H1 (cell line): ENCODE data around the gene UVSSA. TPM values are rescaled to one million over a fixed set of nuclear protein-coding genes. Genes with fewer than 3 reads are reported as not detected.

Experiments used
- CTCF ChIA-PET: fragments of 300-600 bp; sonication (Branson Sonifier 250); formaldehyde crosslinking; loops from one replicate; lab custom pipeline; 2021; ENCODE audit not compliant: partially characterized antibody; lab: Charles Lee
- POLR2A ChIA-PET: fragments of 300-600 bp; sonication (Branson Sonifier 250); formaldehyde crosslinking; loops from one replicate; lab custom pipeline; 2021; ENCODE audit warnings: inconsistent platforms; ENCODE audit not compliant: partially characterized antibody; lab: Charles Lee
- DNase-seq, 2 experiments: peaks; one replicate each; pipeline versions ENCODE4 v3.0.0 to v3.0.0-alpha.2; 2010 to 2022; ENCODE audit warnings: low spot score in 2 of 2, low read depth in 1 of 2, mixed read lengths in 1 of 2
- FAIRE-seq: peaks from 2 replicates; lab custom pipeline; 2011; peaks lifted over from hg19 to GRCh38; lab: Jason Lieb, UNC
- H2AFZ ChIP-seq: 2 replicates; pipeline ENCODE4 v1.8.1; 2012; ENCODE audit warnings: low read length, inconsistent platforms
- H2AK5ac ChIP-seq: 2 replicates; pipeline ENCODE4 v1.6.1; 2013; ENCODE audit warnings: low read depth, low read length
- H2BK120ac ChIP-seq: replicated peaks from 2 replicates; pipeline ENCODE3; 2013; ENCODE audit warnings: low read depth, low read length, inconsistent platforms
- H2BK12ac ChIP-seq: 2 replicates; pipeline ENCODE4 v1.6.1; 2013; ENCODE audit warnings: low read depth, low read length
- H2BK15ac ChIP-seq: 2 replicates; pipeline ENCODE4 v1.6.1; 2013; ENCODE audit warnings: low read length
- H2BK20ac ChIP-seq: 2 replicates; pipeline ENCODE4 v1.6.1; 2013; ENCODE audit warnings: low read length
- H2BK5ac ChIP-seq: 2 replicates; pipeline ENCODE4 v1.6.1; 2013; ENCODE audit warnings: low read depth, low read length
- H3K14ac ChIP-seq: 2 replicates; pipeline ENCODE4 v1.6.1; 2013; ENCODE audit warnings: inconsistent platforms; ENCODE audit not compliant: insufficient read length
- H3K18ac ChIP-seq: 2 replicates; pipeline ENCODE4 v1.6.1; 2013; ENCODE audit warnings: low read length; ENCODE audit errors: extremely low read depth
- H3K23ac ChIP-seq: 2 replicates; pipeline ENCODE4 v1.6.1; 2013; ENCODE audit warnings: inconsistent platforms; ENCODE audit not compliant: insufficient read length
- H3K23me2 ChIP-seq: 2 replicates; pipeline ENCODE4 v1.6.1; 2013; ENCODE audit warnings: low read depth, low read length
- H3K27ac ChIP-seq: 2 replicates; pipeline ENCODE4 v1.6.1; 2011; ENCODE audit warnings: low read depth, low read length, inconsistent platforms
- H3K27me3 ChIP-seq, 4 experiments: replicated peaks in 1 of 4; 1 replicate in 1 of 4; 2 replicates in 3 of 4; pipeline versions ENCODE4 v1.6.1 to v1.8.1; 2011 to 2013; ENCODE audit warnings: low read length in 3 of 4, mild to moderate bottlenecking in 3 of 4, inconsistent platforms in 2 of 4, mixed read lengths in 2 of 4, moderate library complexity in 1 of 4; ENCODE audit not compliant: control insufficient read depth in 3 of 4, insufficient read depth in 3 of 4; ENCODE audit errors: extremely low read depth in 1 of 4
- H3K36me3 ChIP-seq, 4 experiments: 2 replicates each; pipeline versions ENCODE4 v1.6.1 to v1.8.1; 2011 to 2013; ENCODE audit warnings: mild to moderate bottlenecking in 4 of 4, low read length in 3 of 4, moderate library complexity in 2 of 4, control low read depth in 1 of 4, inconsistent platforms in 1 of 4; ENCODE audit not compliant: insufficient read depth in 4 of 4, control insufficient read depth in 2 of 4
- H3K4ac ChIP-seq: replicated peaks from 2 replicates; pipeline ENCODE3; 2013; ENCODE audit warnings: low read length, low read depth, mixed read lengths, inconsistent platforms; ENCODE audit not compliant: insufficient read length
- H3K4me1 ChIP-seq, 4 experiments: replicated peaks in 1 of 4; 1 replicate in 1 of 4; 2 replicates in 3 of 4; pipeline versions ENCODE4 v1.6.1 to v1.8.1; 2011 to 2013; ENCODE audit warnings: low read length in 3 of 4, inconsistent platforms in 2 of 4, mixed read lengths in 1 of 4; ENCODE audit not compliant: insufficient read depth in 4 of 4, control insufficient read depth in 3 of 4
- H3K4me2 ChIP-seq, 2 experiments: 2 replicates each; pipeline versions ENCODE4 v1.6.1 to v1.8.1; 2011 to 2013; ENCODE audit warnings: low read depth in 2 of 2, low read length in 2 of 2, control low read depth in 1 of 2, inconsistent platforms in 1 of 2, mild to moderate bottlenecking in 1 of 2; ENCODE audit not compliant: insufficient read depth in 1 of 2
- H3K4me3 ChIP-seq, 4 experiments: fragments of 200-600, 300-600 bp in 1 of 4; sonication (generic), shearing (Covaris generic), sonication (Bioruptor Twin) in 1 of 4; 2 replicates each; pipeline versions ENCODE4 v1.5.1 to v1.8.1; 2011 to 2016; ENCODE audit warnings: low read length in 4 of 4, low read depth in 3 of 4, control low read depth in 2 of 4, inconsistent platforms in 2 of 4, mild to moderate bottlenecking in 2 of 4, mixed read lengths in 1 of 4, moderate library complexity in 1 of 4; ENCODE audit not compliant: insufficient read depth in 2 of 4; ENCODE audit errors: extremely low read depth in 1 of 4
- H3K56ac ChIP-seq: replicated peaks from 2 replicates; pipeline ENCODE3; 2013; ENCODE audit warnings: low read depth, mild to moderate bottlenecking, mixed read lengths, low read length, inconsistent platforms; ENCODE audit not compliant: insufficient read length
- H3K79me1 ChIP-seq: 2 replicates; pipeline ENCODE4 v1.6.1; 2013; ENCODE audit warnings: low read depth, low read length, control low read depth
- H3K79me2 ChIP-seq, 2 experiments: 2 replicates each; pipeline versions ENCODE4 v1.6.1 to v1.8.1; 2012 to 2013; ENCODE audit warnings: low read length in 2 of 2, mild to moderate bottlenecking in 2 of 2, inconsistent platforms in 1 of 2; ENCODE audit not compliant: insufficient read depth in 2 of 2, control insufficient read depth in 1 of 2
- H3K9ac ChIP-seq, 4 experiments: replicated peaks in 1 of 4; 1 replicate in 1 of 4; 2 replicates in 3 of 4; pipeline versions ENCODE4 v1.6.1 to v1.8.1; 2011 to 2013; ENCODE audit warnings: low read depth in 3 of 4, low read length in 3 of 4, control low read depth in 2 of 4, mild to moderate bottlenecking in 2 of 4, moderate library complexity in 2 of 4, inconsistent platforms in 1 of 4; ENCODE audit errors: extremely low read depth in 1 of 4
- H3K9me3 ChIP-seq, 2 experiments: 2 replicates each; pipeline versions ENCODE4 v1.6.1 to v1.8.1; 2012 to 2013; ENCODE audit warnings: mild to moderate bottlenecking in 2 of 2, moderate library complexity in 2 of 2, control low read depth in 1 of 2, inconsistent platforms in 1 of 2, low read depth in 1 of 2, low read length in 1 of 2, mixed read lengths in 1 of 2; ENCODE audit not compliant: insufficient read depth in 2 of 2
- H4K20me1 ChIP-seq, 2 experiments: replicated peaks in 1 of 2; 2 replicates each; pipeline versions ENCODE3 to v1.8.1; 2011 to 2013; ENCODE audit warnings: inconsistent platforms in 2 of 2, low read length in 2 of 2, mild to moderate bottlenecking in 1 of 2; ENCODE audit not compliant: insufficient read depth in 2 of 2, control insufficient read depth in 1 of 2
- H4K5ac ChIP-seq: 2 replicates; pipeline ENCODE4 v1.6.1; 2013; ENCODE audit warnings: low read length, low read depth, mixed read lengths, inconsistent platforms; ENCODE audit not compliant: insufficient read length
- H4K8ac ChIP-seq: 2 replicates; pipeline ENCODE4 v1.8.0; 2013; ENCODE audit warnings: mild to moderate bottlenecking, moderate library complexity, low read length, inconsistent platforms; ENCODE audit not compliant: insufficient read depth; ENCODE audit errors: extremely low read depth
- H4K91ac ChIP-seq: replicated peaks from 2 replicates; pipeline ENCODE3; 2013; ENCODE audit warnings: low read length, mixed read lengths, inconsistent platforms; ENCODE audit not compliant: insufficient read length
- BCL11A ChIP-seq, 2 experiments: IDR thresholded peaks; one replicate each; pipeline ENCODE4 v1.6.1; 2011; ENCODE audit warnings: low read depth in 2 of 2, low read length in 2 of 2, mild to moderate bottlenecking in 2 of 2
- BRCA1 ChIP-seq: IDR thresholded peaks from 2 replicates; pipeline ENCODE4 v1.6.1; 2012; ENCODE audit warnings: low read depth, low read length, improper control_type of control experiment
- CHD1 ChIP-seq: IDR thresholded peaks from 2 replicates; pipeline ENCODE4 v1.6.1; 2012; ENCODE audit warnings: low read depth, low read length, improper control_type of control experiment
- EZH2 ChIP-seq: fragments of 200-600 bp; sonication (generic); IDR thresholded peaks from 2 replicates; pipeline ENCODE4 v1.7.1; 2012; ENCODE audit warnings: low read depth, mild to moderate bottlenecking, moderate library complexity, low read length, inconsistent platforms; ENCODE audit not compliant: severe bottlenecking
- KDM1A ChIP-seq: fragments of 200-600, 300-600 bp; sonication (generic); IDR thresholded peaks from 2 replicates; pipeline ENCODE4 v1.7.1; 2016; ENCODE audit warnings: mild to moderate bottlenecking, low read length, borderline replicate concordance
- PHF8 ChIP-seq: fragments of 200-600 bp; sonication (generic); conservative IDR thresholded peaks from 2 replicates; pipeline ENCODE4 v1.7.1; 2012; ENCODE audit warnings: low read depth, mild to moderate bottlenecking, inconsistent platforms, low read length, moderate library complexity
- POLR2A ChIP-seq, 2 experiments: IDR thresholded peaks; 1 replicate in 1 of 2; 2 replicates in 1 of 2; pipeline ENCODE4 v1.6.1; 2011; ENCODE audit warnings: low read depth in 2 of 2, low read length in 2 of 2, mild to moderate bottlenecking in 2 of 2; ENCODE audit errors: control extremely low read depth in 1 of 2
- RFX5 ChIP-seq: IDR thresholded peaks from 2 replicates; pipeline ENCODE4 v1.6.1; 2011; ENCODE audit warnings: low read depth, low read length, improper control_type of control experiment, borderline replicate concordance
- RXRA ChIP-seq: IDR thresholded peaks from 2 replicates; pipeline ENCODE4 v1.6.1; 2011; ENCODE audit warnings: low read depth, mild to moderate bottlenecking, low read length, moderate library complexity; ENCODE audit not compliant: insufficient read depth
- SIX5 ChIP-seq: IDR thresholded peaks from 2 replicates; pipeline ENCODE4 v1.6.1; 2011; ENCODE audit warnings: mild to moderate bottlenecking, low read depth, low read length
- SUZ12 ChIP-seq: fragments of 200-600 bp; sonication (generic); IDR thresholded peaks from 2 replicates; pipeline ENCODE4 v1.6.1; 2012; ENCODE audit warnings: mild to moderate bottlenecking, inconsistent platforms, low read length, moderate library complexity, mixed read lengths
- TAF1 ChIP-seq: IDR thresholded peaks from 2 replicates; pipeline ENCODE4 v1.6.1; 2011; ENCODE audit warnings: mild to moderate bottlenecking, low read depth, low read length
- YY1 ChIP-seq: IDR thresholded peaks from 2 replicates; pipeline ENCODE4 v1.6.1; 2011; ENCODE audit warnings: low read depth, mild to moderate bottlenecking, low read length
- ZNF274 ChIP-seq: IDR thresholded peaks from 2 replicates; pipeline ENCODE4 v1.7.0; 2012; ENCODE audit warnings: low read length, borderline replicate concordance; ENCODE audit errors: extremely low read depth
- WGBS, 2 experiments: shearing (Covaris generic) in 1 of 2; methylation state at CpG; one replicate each; pipeline versions ENCODE4 v1.1.6 to v1.1.7; 2013 to 2015; ENCODE audit warnings: low lambda C conversion rate in 2 of 2, mixed read lengths in 2 of 2, inconsistent platforms in 1 of 2, low coverage in 1 of 2, missing lambda C conversion rate in 1 of 2; ENCODE audit not compliant: insufficient replicate concordance in 2 of 2, insufficient coverage in 1 of 2, insufficient read length in 1 of 2; ENCODE audit errors: extremely low coverage in 1 of 2, missing lambda C conversion rate in 1 of 2; 5-methylcytosine and 5-hydroxymethylcytosine counted together
- polyA plus RNA-seq, 7 experiments: library from polyadenylated mRNA; depleted of rRNA in 3 of 7; stranded (reverse) in 5 of 7; unstranded in 2 of 7; fragments of >200 nt in 5 of 7; fragments of 200-250 nt in 2 of 7; gene quantifications; 1 replicate in 5 of 7; 2 replicates in 1 of 7; 4 replicates in 1 of 7; pipeline versions ENCODE4 v1.2.1 to v1.2.3, GENCODE V29; 2011 to 2013; ENCODE audit warnings: missing spikeins in 2 of 7, mixed read lengths in 2 of 7
- total RNA-seq: library from RNA; stranded (reverse); fragmentation: NEBNext Ultra II Directional; extraction: Animal tissue kit (Norgen Biotek cat#: 25700); gene quantifications from 2 replicates; pipeline ENCODE4 v1.2.1, GENCODE V29; 2021
- TF ChIP-seq, protein P1 (sequence below): IDR thresholded peaks from 2 replicates; pipeline ENCODE4 v1.6.1; 2011; ENCODE audit warnings: low read depth, mild to moderate bottlenecking, low read length; ENCODE audit not compliant: insufficient read depth

The UVSSA gene
- total and polyA plus RNA-seq, 2 of the 8 experiments (the other 6 are each of a cell fraction or from before 2014, with no cell fraction given): 14.5 to 19.4 TPM

DNA sequence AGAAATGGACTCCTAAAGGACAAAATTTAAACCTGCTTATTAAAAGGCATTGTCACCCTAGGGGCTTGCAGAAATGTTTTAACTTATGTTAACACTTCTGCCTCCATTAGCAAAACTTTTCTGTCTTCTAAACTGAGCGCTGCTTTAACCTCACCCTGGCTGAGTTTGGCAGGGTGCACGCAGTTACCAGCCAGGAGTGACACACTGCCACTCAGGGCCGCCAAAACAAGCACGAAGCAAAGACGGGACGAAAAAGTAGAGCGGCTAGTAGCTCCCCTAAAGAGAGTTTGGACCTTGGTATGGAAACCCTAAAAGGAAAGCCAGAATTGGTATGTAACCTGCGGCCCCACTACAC lies 23.8 kb upstream of the UVSSA start:
- H3K27ac ChIP-seq: no peak overlapping the region
- no peaks in the 10 kb centered on the region; a peak in 1 of 4 replicates for H3K79me2 ChIP-seq
- H3K4me3 ChIP-seq: no peak overlapping the region
- H4K20me1 ChIP-seq: peaks cover 0 to 22% of the 10 kb centered on the region in 2 experiments
- ChIA-PET CTCF (interaction anchor here (1.0 kb wide), 1 partner anchor 39 kb away, joined by 3 read pairs; no protein-coding TSS in a partner anchor), POLR2A (interaction anchor here (0.9 kb wide), 1 partner anchor 9 kb away, joined by 3 read pairs; no protein-coding TSS in a partner anchor)
- H3K23ac ChIP-seq: no peak overlapping the region
- no peak overlapping the region for H3K56ac ChIP-seq
- H3K27me3 ChIP-seq: no peaks in the 10 kb centered on the region
- DNase-seq (no peak), FAIRE-seq (no peak)
- no peak overlapping the region for H2AK5ac ChIP-seq
- H3K4ac ChIP-seq: no peak overlapping the region
- no peak overlapping the region for H2BK5ac ChIP-seq
- no peak overlapping the region for H3K9ac ChIP-seq
- H2AFZ ChIP-seq: no peak overlapping the region
- H4K5ac ChIP-seq: no peak overlapping the region
- no peaks in the 10 kb centered on the region for H3K9me3 ChIP-seq
- H3K4me2 ChIP-seq: no peak overlapping the region
- no peaks in the 10 kb centered on the region for H3K4me1 ChIP-seq
- H3K14ac ChIP-seq: no peak overlapping the region
- peaks cover 11% of the 10 kb centered on the region; the same call in 1 of the 2 replicates for H3K23me2 ChIP-seq
- H2BK15ac ChIP-seq: no peak overlapping the region
- no peak overlapping the region for H3K18ac ChIP-seq
- H3K36me3 ChIP-seq: peaks cover 9 to 24% (median 21%) of the 10 kb centered on the region in 4 experiments; a peak in 6 of 8 replicates
- H4K91ac ChIP-seq: no peak overlapping the region
- H2BK120ac ChIP-seq: no peak overlapping the region
- H2BK12ac ChIP-seq: no peak overlapping the region
- H4K8ac ChIP-seq: no peak overlapping the region
- peaks cover 6% of the 10 kb centered on the region for H3K79me1 ChIP-seq
- no peak overlapping the region for H2BK20ac ChIP-seq
- 94% methylated on average over 8 of the region's 8 CpGs; no CpG with 5 or more reads in 1 of the 2 experiments for WGBS, 2 experiments
- no peak for TF ChIP-seq RXRA
- no peak for TF ChIP-seq PHF8
- TF ChIP-seq BCL11A (IDR thresholded peaks at IDR 0.05; ENCODE audit: low read depth in 2 of 2, low read length in 2 of 2): no peak
- no peak for TF ChIP-seq RFX5
- TF ChIP-seq BRCA1: no peak
- no peak for TF ChIP-seq ZNF274
- TF ChIP-seq KDM1A: no peak
- no peak for TF ChIP-seq POLR2A (IDR thresholded peaks at IDR 0.05; ENCODE audit: control extremely low read depth in 1 of 2, low read depth in 2 of 2, low read length in 2 of 2)
- TF ChIP-seq CHD1: no peak
- no peak for TF ChIP-seq YY1
- TF ChIP-seq EZH2: no peak
- TF ChIP-seq TAF1: no peak
- TF ChIP-seq, protein P1, sequence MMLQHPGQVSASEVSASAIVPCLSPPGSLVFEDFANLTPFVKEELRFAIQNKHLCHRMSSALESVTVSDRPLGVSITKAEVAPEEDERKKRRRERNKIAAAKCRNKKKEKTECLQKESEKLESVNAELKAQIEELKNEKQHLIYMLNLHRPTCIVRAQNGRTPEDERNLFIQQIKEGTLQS: no peak
- TF ChIP-seq SIX5: no peak
- no peak for TF ChIP-seq SUZ12
